ENCODE results near the gene KIF6. TPM values are rescaled to one million over a fixed set of nuclear protein-coding genes. Genes with fewer than 3 reads are reported as not detected.

The KIF6 gene
- polyA plus RNA-seq, 3 donors = not detected

- intact Hi-C loops (cut with micrococcal nuclease) = no loop called here
- Mint-ChIP-seq H3K4me1 (no peaks in the 10 kb centered on the region), H3K36me3 (no peaks in the 10 kb centered on the region), H3K27me3 (ENCODE audit: low read depth in 3 of 3) (peaks cover 2 to 10% (median 9%) of the 10 kb centered on the region in 3 donors), H3K9me3 (peaks cover 0 to 6% (median 2%) of the 10 kb centered on the region in 7 donors), H3K27ac (no peak overlapping the region), H3K4me3 (no peak overlapping the region)
- H3K4me3 ChIP-seq (replicated peaks in 1 of 3; ENCODE audit: low read depth in 2 of 3, low read length in 3 of 3) = no peak overlapping the region
- no peaks in the 10 kb centered on the region for H3K79me2 ChIP-seq (ENCODE audit: insufficient read depth, low read length)
- 44% methylated on average over 1 of the region's 1 CpG for WGBS (ENCODE audit: insufficient coverage)
- H3K9me3 ChIP-seq (replicated peaks in 1 of 2; ENCODE audit: control insufficient read depth in 1 of 2, insufficient read depth in 1 of 2, low read length in 2 of 2) = no peaks in the 10 kb centered on the region
- no peaks in the 10 kb centered on the region for H3K27me3 ChIP-seq (ENCODE audit: control insufficient read depth in 2 of 2, insufficient read depth in 2 of 2, low read length in 2 of 2)
- H3K4me1 ChIP-seq (ENCODE audit: control insufficient read depth in 1 of 2, insufficient read depth in 2 of 2, low read length in 2 of 2) = no peaks in the 10 kb centered on the region
- no peak overlapping the region for H3K4me2 ChIP-seq (replicated peaks; ENCODE audit: extremely low read depth, low read length, poor library complexity, severe bottlenecking)
- no peak overlapping the region for H3K9ac ChIP-seq (ENCODE audit: insufficient read depth, low read length, poor library complexity, severe bottlenecking)
- DNase-seq = no peak
- no peaks in the 10 kb centered on the region for H3K36me3 ChIP-seq (replicated peaks in 1 of 2; ENCODE audit: control insufficient read depth in 1 of 2, insufficient read depth in 2 of 2, low read length in 2 of 2)
- H2AFZ ChIP-seq (ENCODE audit: insufficient read depth, low read depth, low read length, poor library complexity, severe bottlenecking) = no peak overlapping the region
- no peaks in the 10 kb centered on the region for H4K20me1 ChIP-seq (ENCODE audit: insufficient read depth, low read length)
- no peak for TF ChIP-seq CTCF (IDR thresholded peaks at IDR 0.05)
- H3K27ac ChIP-seq (ENCODE audit: low read depth in 1 of 2, low read length in 2 of 2) = no peak overlapping the region
These were observed 259.7 kb downstream of the KIF6 start for GRCh38 chr6:39465539-39465938.

- no peaks in the 10 kb centered on the region for H3K27me3 ChIP-seq (ENCODE audit: control insufficient read depth in 2 of 2, insufficient read depth in 2 of 2, low read length in 2 of 2)
- no peak overlapping the region for H3K9ac ChIP-seq (ENCODE audit: insufficient read depth, low read length, poor library complexity, severe bottlenecking)
- no peak for TF ChIP-seq CTCF (IDR thresholded peaks at IDR 0.05)
- peak overlapping the region in 1 of 7 donors; percentile 25 for H3K27ac Mint-ChIP-seq
- 100% methylated on average over 2 of the region's 5 CpGs for WGBS (ENCODE audit: insufficient coverage)
- peaks cover 0 to 6% (median 2%) of the 10 kb centered on the region in 7 donors for H3K9me3 Mint-ChIP-seq
- no peaks in the 10 kb centered on the region for H3K9me3 ChIP-seq (replicated peaks in 1 of 2; ENCODE audit: control insufficient read depth in 1 of 2, insufficient read depth in 1 of 2, low read length in 2 of 2)
- no peaks in the 10 kb centered on the region for H3K36me3 Mint-ChIP-seq
- no peaks in the 10 kb centered on the region for H3K4me1 ChIP-seq (ENCODE audit: control insufficient read depth in 1 of 2, insufficient read depth in 2 of 2, low read length in 2 of 2)
- no peaks in the 10 kb centered on the region for H3K79me2 ChIP-seq (ENCODE audit: insufficient read depth, low read length)
- DNase-seq = no peak
- H3K36me3 ChIP-seq (replicated peaks in 1 of 2; ENCODE audit: control insufficient read depth in 1 of 2, insufficient read depth in 2 of 2, low read length in 2 of 2) = no peaks in the 10 kb centered on the region
- peaks cover 2 to 10% (median 7%) of the 10 kb centered on the region in 3 donors for H3K27me3 Mint-ChIP-seq (ENCODE audit: low read depth in 3 of 3)
- no peak overlapping the region for H3K27ac ChIP-seq (ENCODE audit: low read depth in 1 of 2, low read length in 2 of 2)
- H3K4me1 Mint-ChIP-seq = no peaks in the 10 kb centered on the region
- H3K4me2 ChIP-seq (replicated peaks; ENCODE audit: extremely low read depth, low read length, poor library complexity, severe bottlenecking) = no peak overlapping the region
- H4K20me1 ChIP-seq (ENCODE audit: insufficient read depth, low read length) = no peaks in the 10 kb centered on the region
- H3K4me3 ChIP-seq (replicated peaks in 1 of 3; ENCODE audit: low read depth in 2 of 3, low read length in 3 of 3) = no peak overlapping the region
- intact Hi-C loops (cut with micrococcal nuclease) = no loop called here
- H2AFZ ChIP-seq (ENCODE audit: insufficient read depth, low read depth, low read length, poor library complexity, severe bottlenecking) = no peak overlapping the region
- no peak overlapping the region for H3K4me3 Mint-ChIP-seq
These were observed 261.1 kb downstream of the KIF6 start for GRCh38 chr6:39464067-39464466.

All from CD14-positive monocyte (primary cell).